Fibroblast of peridontal ligament (primary cell): Measurements from ENCODE around the gene TBC1D2B.

Experiments used
- DNase-seq: peaks from one replicate; pipeline ENCODE4 v3.0.0-alpha.2; 2010; ENCODE audit errors: extremely low read depth

TBC1D2B gene

DNA sequence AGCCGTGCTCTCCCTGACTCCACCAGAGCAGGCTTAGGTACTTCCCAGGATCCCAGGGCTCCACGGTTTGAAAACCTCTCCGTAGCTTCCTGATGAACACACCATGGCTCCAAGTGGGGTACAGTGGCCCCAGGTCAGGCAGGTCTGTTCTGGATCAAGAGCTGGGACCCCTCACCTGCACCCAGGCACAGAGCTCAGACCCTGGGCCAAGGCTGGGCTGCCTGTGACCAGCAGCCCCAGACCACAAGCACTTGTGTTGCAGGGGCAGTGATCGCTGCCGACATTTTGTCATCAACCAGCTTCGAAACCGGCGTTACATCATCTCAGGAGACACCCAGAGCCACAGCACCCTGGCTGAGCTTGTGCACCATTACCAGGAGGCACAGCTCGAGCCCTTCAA is 20.2 kb upstream of the TBC1D2B start:
- no peak for DNase-seq

DNA sequence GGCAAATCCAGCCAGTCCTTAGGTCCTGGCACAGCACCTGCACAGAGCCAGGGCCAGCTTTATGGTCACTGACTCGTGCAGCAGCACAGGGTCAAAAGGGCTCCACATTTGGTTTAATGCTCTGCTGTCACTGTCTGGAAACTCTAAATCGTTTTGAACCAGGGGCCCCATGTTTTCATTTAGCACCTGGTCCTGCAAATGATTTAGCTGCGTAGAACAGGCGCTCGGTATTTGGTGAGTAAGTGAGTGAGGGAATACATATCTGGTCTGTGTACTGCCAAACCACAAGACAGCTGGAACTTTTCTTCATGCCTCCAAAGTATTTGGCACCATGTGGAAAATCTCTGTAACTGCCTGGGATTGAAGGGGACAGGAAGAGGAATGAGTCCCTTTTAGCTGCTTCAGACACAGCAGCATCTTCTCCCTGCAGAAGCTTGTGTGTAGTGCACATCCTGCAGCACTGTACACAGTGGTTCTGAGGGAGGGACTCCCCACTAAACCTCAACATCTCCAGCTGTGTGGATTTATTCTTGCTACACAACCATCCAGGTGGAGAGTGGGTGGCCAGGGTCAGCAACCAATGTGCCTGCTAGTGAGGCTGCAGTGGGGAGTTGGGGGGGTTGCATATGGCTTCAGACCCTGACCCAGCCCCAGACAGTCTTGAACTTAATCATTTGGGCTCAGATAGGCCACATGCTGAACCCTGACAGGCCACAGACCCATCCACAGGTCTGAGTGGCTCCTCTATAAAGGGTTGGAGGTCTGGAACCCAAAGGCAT is 15.9 kb upstream of the TBC1D2B start:
- DNase-seq, result peak; percentile 89

DNA sequence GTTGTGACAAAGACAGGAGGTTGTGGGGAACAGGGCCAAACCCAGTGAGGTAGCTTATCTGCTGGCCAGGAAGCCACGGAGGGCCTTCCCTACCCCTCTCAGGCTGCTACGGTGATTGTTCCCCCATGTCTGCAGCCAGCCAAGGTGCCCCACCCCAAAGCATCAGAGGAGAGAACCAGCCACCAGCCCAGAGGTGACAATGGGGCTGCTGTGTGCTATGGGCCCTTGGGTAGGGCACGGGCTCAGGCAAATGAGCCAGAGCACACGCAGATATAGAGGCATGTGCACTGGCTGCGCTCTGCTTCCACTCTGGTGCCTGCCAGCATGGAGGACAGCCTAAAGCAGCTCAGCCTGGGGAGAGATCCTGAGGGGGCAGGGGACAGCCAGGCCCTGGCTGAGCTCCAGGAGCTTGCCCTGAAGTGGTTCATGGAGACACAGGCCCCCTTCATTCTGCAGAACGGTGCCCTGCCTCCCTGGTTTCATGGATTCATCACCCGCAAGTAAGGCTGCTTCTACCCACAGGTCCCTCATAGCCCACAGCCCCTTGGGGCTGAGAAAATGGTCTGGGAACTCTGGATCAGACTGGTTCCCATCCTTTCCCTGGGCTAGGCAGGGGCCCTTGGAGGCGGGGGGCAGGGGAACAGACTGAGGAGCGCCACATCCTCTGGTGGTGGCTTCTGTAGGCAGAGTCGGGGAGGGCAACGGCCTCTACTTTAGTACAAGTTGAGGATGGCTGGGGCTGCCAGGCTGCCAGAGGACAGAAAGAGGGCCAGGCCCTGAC is 14.9 kb upstream of the TBC1D2B start, which contains the start of gene SH2D7:
TSS of gene SH2D7 (plus strand) at position 301 of the 781 bp plus-strand sequence. CDS start at position 325, 24 bp downstream.
- no peak for DNase-seq

DNA sequence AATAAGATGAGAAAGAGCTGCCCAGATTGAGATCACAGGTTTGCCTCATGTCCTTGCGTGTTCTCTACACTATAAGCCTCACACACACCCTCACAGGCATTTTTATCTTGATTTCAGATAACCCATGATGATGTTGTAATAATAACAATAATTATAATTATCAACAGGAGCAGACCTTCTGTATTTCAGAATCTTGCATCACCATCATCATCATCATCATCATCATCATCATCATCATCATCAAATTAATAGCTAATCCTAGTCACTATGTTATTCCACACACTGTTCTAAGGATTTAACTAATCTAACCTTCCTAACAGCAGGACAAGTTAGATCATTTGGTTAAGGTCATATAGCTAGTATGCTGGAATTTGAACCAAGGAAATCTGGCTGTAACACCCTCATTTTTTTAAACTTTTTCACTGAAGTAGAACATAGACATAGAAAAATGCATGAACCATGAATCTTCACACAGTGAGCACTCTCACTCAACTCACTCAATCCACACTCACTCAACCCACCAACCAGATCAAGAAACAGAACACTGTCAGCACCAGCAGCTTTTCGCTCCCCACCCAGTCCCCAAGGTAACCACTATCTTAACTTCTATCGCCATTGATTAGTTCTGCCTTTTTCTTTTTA is 13.0 kb upstream of the TBC1D2B start:
- peak; percentile 40 for DNase-seq

DNA sequence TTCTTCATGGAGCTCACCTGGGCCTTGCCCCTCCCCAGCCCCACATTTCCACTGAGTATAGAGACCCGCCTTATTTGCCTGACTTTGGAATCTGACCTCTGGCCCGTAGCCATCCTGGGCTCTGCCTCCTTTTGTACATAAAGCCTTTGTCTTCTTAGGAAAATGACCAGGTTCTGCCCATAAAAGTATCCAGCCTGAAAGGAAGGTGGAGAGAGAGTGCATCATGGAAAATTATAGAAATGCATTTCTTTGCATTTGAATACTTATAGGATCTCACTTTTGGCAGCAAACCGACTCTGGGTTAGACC is 11.2 kb upstream of the TBC1D2B start:
- DNase-seq, result no peak

DNA sequence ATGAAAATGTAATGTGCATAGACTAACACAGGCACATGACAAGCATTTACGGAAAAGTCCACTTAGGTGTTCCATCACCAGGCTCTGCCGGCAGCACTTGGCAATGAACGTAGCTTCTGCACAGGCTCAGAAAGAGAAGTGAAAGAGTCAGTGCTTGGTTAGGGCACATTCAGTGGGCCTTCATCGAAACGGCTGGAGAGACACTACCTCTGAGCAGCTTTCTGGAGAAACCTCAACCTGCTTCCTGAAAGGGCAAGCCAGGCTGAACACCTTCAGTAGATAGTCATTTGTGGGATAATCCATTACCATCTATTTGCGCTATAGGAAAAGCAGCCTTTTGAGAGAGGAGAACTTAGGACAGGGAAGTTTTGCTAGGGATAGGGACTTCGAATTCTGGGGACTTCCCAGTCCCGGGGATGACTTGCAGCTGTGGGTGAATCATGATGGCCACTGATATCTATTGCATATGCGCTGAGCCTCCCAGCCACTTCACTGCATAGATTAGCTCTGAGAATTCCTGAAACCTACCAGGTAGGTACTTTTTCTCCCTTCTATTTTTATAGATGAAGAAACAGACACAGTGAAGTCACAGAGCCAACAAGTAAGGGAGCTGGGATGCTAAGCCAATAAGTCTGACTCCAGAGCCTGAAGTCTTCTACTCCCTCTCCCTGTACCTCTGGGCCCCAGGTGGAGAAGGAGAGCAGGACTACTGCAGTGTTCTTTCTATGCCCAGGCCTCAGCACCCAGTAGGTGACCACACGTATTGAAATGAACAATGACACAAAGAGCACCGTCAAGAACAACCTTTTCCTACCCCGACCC is 10.7 kb upstream of the TBC1D2B start:
- no peak for DNase-seq

DNA sequence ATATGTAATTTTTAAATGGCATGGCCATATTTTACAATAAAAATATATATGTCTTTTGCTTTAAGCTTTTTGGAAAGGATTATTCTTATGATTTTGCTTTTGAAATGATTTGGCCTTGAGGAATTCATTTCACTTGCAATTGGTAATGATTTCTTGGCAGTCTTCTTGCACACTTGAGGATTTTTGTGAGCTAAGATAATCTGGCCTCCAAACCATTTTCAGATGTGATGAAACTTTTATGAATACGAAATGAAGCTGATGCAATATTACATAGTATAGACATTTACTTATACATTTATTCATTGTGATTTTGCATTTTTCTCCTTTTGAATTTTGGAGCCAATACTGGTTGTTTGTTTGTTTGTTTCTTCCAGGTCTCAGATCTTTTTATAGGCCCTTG is 8.4 kb upstream of the TBC1D2B start:
- DNase-seq, result peak; percentile 95

DNA sequence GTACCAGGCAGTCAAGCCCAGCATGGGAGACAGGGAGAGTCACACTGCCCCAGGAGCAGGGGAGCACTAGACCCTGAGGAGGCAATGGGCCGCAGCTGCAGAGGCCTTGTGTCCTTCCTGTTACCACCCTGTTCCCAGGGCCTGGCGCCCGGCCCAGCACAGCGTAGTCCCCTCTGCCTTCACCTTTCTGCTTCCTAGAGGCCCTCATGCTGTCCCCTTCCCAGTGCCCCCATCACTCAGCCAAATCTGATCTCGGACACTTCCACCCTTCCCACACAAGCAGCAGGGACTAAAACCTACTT is 6.9 kb upstream of the TBC1D2B start:
- no peak for DNase-seq

DNA sequence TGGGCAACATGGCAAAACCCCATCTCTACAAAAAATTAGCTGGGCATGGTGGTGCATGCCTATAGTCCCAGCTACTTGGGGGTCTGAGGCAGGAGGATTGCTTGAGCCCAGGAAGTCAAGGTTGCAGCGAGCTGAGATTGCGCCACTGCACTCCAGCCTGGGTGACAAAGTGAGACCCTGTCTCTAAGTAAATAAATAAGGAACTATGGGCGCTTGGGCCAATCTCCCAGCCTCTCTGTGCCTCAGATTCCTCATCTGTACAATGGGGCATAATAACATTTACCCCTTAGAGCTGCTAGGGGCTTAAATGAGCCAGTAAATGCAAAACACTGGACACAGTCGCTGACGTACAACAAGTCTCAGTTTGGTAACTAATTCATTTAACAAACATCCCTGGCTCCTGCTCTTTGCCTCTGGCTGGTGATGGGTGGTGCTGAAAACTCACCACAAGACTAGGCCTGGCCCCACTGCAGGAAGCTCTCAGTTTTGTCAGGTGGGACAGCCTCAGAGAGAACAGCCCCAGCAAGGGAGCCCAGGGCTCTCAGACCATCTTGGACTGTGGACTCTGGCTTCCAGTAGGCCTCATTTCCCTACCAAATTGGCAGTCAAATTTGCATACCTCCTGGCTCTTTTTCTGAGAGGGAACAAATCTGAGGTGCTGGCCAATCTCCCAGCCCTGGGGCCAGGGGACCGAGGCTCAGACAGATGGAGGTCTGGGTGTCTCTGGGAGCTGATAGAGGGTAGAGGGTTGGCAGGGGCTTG is 6.4 kb upstream of the TBC1D2B start:
- DNase-seq, result no peak

DNA sequence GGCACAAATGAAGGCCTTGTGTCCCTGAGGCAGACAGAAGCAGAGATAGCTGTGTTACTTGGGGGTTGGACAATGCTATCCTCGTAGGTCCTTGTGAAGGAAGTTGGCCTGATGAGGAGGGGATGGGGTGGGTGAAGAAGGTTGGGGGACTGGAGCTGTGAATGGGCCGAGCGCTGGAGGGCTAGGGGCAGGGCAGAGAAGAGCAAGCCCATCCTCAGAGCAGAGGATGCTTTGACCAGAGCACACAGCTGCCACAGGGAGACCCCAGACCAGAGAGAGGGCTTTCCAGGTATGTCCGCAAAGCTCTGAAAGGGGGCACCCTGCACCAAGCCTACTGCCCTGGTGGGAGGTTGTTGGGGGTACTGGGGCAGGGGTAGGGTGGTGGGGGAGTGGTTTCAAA is 5.7 kb upstream of the TBC1D2B start:
- no peak for DNase-seq

DNA sequence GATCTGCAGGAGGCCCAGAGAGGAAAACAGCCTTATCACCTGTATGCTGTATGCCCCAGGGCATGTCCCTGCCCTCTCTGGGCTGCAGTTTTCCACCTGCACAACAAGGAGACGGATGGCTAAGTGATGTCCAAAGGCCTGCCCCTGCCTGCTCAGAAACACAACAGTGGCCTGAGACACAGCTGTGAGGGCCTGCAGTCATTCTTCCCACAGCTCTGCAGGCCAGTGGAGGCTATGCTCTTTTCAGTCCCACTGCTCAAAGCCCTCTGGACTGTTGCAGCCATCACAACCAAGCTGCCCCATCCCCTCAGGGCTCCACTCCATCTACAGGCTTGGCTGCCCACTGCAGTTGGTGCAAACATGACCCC is 5.2 kb upstream of the TBC1D2B start:
- no peak for DNase-seq

DNA sequence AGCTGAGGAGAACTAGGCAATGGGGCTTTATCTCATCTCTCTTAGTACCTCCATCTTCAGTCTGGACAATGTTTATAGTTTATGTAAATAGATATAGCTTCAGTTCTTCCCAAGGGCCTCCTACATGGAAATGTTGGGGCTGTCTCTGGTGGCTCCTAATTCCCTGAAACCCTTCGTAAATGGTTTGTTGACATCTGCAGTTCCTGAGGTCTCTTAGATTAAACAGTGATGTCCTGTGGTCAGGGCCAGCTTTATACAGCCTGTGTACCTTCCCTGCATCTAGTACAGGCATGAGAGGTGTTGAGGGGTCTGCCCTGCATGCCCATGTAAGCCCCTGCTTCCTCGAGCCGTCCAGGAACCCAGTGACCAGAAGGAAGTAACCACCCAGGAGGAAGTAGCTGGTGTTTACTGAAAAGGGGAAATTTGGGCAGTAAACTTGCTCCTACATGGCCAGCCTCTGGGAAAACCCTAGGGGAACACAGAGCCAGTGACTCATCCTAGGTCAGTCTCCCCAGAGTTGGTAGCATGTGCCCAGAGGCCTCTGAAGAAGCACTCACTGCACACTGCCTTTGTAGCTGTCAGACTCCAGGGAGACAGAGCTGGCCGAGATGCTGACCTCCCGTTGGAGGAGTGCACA is 4.7 kb upstream of the TBC1D2B start:
- DNase-seq, result peak; percentile 36

DNA sequence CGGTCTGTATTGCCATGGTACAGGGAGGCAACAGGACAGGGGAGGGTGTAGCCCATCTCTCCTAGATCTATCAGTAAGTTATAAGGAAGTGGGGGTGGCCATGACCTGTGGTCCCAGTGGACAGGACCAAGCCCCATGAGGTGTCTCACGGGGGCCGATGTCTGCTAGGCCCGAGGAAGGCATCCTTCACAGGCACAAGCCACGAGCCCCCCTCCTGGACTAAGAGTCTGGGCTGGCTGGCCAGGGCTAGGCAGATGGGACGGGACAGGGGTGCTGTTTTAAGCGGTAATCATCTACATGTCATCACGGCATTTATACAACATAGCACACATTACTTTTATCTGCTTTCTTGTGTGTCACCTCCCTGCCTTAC is 2.6 kb upstream of the TBC1D2B start:
- no peak for DNase-seq

DNA sequence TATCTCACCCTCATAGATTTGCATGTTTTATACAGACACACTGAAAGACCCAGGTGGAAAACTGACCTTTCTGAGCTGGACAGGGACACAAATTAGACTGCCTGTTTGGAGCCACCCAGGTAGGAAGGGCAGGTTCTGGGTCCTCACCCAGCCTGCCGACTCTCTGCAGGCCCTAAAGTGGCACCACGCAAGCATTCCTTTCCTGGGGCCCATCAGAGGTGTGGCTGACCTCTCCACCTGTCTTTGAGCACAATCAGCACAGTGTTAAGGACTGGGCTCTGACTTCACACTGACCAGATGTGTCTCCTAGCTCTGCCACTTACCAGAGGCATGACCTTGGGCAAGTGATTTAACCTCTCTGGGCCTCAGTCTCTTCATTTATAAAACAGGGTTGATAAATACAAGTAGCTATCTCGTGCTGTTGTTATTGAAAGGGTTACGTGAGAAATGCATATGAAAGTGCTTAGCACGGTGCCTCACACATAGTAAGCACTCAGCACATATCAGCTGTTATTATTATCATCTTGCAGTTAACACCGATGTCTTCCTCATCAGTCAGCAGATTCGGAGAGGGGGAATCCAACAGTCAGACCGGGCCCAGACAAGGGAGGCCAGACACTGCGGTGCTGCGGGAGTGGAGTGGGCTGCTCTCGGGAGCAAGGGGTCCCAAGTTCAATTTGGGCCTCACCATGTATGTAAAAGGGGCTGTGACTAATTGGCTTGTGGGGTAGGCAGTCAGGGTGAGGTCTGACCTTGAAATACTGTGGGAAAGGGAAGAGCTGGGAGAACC is 2.0 kb upstream of the TBC1D2B start:
- no peak for DNase-seq

DNA sequence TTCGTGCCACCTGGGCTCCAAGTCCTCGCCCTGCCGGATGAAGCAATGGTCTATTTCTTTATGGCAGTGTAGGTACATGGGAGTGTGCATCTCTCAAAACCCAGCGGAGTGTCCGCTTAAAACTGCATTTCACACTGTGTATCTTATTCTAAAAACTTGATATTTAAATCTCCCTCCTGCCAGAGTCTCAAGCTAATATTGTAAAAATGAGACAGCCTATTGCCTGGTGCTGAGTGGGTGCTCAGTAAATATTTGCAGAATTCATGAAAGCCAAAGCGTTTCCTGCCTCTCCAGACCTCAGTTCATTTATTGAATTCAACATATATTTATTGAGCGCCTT is 330 bp upstream of the TBC1D2B start:
- DNase-seq, result no peak

DNA sequence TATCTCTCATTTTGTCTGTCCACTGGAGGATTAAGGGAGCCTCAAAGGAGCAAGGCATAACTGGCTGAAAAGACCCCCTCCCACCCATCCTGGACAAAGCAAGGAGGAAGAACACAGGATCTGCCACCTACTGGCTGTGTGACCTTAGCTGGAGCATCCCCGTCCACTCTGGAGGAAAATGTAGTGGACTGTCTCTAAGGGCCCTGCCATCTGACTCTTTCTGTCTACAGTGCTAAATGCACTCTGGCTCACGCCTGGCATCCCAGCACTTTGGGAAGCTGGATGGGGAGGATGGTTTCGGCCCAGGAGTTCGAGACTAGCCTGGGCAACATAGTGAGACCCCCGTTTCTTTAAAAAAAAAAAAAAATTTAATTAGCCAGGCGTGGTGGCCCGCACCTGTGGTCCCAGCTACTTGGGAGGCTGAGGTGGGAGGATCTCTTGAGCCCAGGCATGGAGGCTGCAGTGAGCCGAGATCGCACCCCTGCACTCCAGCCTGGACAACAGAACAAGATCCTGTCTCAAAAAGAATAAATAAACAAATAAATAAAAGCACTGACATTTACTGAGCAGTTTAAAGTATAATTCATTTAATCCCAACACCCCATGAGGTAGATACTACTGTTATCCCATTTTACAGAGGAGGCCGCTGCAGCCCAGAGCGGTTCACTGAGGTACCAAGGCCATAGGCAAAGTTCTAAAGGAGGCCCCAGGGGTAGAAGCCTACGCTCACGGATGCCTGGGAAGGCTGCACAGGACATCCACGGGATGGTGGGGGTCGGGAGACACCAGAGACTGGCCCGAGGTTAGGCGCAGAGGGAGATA is 1.1 kb downstream of the TBC1D2B start:
- DNase-seq, result no peak

DNA sequence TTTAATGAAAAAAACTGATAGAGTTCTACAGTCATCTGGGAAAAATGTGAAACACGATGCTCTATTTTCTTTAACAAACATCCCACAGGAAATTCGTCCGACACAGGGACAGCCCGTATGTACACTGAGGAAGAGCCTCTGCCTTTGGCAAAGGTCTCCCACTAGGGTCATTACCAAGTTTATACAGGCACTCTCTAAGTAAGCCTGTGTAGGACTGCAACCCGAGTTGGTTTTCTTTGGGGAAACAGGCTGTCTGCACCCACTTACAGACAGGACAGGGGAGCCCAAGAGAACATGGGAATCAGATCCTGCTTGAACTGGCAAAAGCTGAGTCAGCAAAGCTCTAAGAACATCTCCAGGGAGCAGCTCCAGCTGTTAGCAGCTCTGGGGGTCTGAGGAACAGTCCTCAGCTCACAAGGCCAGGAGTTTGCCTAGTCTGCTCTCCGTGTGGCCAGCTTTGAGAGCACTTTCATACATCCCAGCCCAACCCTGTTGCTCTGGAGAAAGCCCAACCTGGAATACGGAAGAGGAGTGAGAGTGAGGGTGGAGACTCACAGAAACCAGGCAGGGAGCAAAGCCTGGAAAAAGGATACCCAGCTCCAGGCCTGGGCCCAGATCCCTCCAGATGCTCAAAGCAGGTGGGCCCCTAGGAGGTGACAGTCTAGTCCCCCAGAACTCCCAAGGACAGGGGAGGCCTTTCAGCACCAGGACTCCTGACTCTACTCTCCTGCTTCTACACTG is 1.9 kb downstream of the TBC1D2B start:
- DNase-seq, result peak; percentile 90

DNA sequence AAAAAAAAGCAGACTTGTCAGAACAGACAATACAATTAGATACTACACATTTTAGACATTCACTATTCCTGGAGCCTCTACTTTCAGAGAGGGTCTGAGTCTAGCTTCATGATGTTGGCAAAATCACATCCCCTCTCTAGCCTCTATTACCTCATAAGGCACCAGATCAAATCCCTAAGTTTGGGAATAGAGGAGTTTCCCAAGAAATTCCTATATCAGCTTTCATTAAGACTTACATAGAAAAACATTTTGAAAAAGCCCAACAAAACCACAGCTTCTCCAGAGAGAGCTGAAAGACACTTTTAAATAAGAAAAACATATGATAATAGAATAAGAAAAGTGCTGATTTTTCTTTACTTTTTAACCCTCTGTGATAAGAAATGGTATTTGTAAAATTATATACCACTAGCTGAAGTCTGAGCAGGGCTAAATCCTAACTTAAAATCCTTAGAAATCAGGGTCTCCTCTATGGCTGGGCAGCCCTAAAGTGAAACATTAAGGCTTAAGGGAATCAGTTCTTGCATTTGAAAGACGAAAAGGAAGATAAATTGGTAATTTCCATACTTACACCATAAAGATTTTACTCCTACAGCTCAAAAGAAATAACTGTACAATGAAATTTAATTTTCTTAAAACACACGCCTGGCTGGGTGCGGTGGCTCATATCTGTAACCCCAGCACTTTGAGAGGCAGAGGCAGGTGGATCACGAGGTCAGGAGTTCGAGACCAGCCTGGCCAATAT is 4.3 kb downstream of the TBC1D2B start:
- DNase-seq, result peak; percentile 84
